CMK (cell line): Measurements from ENCODE around the gene AMT.

Experiments used
- DNase-seq: peaks from one replicate; pipeline ENCODE4 v3.0.0-alpha.2; 2010; ENCODE audit warnings: low read depth

AMT gene

DNA sequence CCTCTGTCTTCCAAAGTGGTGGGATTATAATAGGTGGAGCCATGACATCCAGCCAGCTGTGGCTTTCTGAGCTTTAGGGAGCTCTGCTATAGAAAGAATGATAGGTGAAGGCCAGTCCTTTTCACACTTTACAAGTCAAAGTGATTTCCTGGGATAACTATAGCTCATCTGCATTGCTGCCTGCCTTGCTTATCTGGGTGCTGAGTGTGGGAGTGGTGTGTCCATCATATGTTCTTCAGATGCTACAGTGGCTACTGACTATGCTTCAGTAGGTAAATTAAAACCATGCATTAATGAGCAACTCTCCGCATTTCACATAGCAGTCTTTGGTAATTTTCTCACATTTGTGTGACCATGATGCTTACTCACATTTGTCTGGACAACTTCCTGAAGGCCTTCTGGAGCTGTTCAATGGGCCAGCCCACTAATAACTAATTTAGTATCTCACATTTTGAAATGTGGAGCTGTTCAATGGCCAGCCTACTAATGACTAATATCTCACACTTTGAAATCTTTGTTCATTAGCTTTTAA, 33.9 kb downstream of the AMT start:
- DNase-seq = no peak

DNA sequence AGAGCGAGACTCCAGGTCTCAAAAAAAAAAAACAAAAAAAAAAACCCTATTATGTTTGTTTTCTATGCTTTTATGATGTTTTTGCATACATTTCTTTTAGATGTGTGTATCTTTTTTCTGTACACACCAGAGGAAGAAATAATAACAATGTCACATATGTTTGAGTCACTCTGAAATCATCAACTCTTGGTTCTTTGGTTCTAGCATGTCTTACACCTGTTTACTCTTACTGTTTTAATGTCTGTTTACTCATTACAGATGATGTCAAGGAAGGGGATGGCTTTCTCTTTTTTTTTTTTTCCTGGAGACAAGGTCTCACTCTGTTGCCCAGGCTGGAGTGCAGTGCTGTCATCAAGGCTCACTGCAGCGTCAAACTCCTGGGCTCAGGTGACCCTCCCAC, 34.6 kb downstream of the AMT start:
- no peak for DNase-seq

DNA sequence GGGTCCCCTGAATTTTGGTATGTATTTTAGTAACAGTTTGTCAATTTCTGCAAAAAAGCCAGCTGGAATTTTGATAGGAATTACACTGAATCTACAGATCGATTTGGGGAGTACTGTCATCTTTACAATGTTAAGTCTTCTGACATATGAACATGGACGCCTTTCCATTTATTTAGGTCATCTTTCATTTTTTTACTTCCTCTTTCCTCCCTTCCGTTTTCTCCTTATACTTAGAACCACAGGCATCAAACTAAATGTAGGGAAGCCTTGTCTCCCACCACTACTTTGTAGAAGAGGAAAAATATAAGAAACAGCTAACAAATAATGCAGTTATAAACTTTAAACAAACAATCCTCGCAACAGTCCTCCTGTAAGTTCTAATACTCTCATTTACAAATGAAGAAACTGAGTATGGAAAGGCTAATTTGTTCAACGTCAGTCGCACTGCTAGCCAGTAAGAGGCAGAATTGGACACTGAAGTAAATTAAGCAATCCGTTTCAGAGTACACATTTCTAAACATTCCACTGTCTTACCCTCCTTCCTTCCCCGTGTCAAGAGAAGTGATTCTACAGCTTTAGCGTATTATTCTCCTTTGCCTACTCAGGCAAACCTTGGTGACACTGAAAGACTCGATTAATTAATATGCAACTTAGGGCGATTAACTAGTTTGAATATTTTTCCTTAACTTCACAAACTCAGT, 36.1 kb downstream of the AMT start:
- DNase-seq = no peak

DNA sequence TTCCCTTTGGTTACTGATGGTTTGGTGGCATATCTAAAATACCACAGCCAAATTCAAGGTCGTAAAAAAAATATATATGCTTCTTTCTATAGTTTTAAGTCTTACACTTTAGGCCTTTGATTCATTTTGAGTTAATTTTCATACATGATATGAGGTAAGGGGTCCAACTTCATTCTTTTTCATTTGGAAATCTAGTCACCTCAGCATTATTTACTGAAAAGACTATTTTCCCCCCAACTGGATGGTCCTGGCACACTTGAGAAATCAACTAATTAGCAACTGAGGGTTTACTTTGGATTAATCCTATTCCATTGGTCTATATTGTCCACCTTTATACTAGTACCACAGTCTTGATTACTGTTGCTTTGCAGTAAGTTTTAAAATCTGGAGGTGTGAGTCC, 36.7 kb downstream of the AMT start:
- no peak for DNase-seq

DNA sequence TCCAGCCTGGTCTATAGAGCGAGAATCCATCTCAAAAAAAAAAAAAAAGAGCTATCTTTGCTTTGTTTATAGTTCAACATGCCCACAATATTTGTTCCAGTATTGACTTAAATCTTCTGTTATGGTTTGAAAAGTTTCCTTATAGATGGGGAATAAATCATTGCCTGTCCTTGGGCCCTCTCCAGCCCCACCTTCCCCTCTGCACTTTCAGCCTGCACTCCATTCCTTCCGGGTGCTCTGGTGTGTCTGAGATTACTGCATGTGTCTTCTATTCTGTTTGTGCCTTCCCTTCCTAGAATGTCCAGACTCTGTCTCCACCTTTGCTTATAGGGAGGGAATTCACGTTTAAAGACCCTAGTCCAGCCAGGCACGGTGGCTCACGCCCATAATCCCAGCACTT, 38.9 kb downstream of the AMT start:
- no peak for DNase-seq

DNA sequence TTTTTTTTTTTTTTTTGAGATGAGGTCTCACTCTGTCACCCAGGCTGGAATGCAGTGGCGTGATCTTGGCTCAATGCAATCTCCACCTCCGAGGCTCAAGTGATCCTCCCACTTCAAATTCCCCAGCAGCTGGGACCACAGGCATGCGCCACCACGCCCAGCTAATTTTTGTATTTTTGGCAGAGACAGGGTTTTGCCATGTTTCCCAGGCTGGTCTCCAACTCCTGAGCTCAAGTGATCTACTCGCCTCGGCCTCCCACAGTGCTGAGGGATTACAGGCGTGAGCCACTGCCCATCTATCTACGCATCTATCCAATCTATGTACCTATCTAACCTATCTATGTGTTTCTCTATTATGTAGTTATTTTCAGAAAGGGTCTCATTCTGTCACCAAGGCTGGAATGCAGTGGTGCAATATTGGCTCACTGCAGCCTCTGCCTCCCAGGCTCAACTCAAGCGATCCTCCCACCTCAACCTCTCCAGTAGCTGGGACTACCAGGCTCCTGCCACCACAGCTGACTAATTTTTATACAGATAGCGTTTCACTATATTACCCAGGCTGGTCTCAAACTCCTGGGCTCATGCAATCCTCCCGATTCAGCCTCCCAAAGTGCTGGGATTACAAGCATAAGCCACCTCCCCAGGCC, 43.9 kb downstream of the AMT start:
- no peak for DNase-seq

DNA sequence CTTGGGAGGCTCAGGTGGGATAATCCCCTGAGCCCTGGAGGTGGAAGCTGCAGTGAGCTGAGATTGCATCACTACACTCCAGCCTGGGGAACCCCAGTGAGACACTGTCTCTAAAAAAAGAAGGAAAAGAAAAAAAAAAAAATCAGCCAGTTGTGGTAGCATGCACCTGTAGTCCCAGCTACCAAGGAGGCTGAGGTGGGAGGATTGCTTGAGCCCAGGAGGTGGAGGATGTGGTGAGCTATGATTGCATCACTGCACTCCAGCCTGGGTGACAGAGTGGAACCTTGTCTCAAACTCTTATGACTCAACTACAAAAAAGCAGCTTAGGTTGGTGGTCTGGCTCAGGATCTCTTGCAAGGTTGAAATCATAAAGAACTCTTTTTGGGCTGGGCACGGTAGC, 44.8 kb downstream of the AMT start:
- no peak for DNase-seq

DNA sequence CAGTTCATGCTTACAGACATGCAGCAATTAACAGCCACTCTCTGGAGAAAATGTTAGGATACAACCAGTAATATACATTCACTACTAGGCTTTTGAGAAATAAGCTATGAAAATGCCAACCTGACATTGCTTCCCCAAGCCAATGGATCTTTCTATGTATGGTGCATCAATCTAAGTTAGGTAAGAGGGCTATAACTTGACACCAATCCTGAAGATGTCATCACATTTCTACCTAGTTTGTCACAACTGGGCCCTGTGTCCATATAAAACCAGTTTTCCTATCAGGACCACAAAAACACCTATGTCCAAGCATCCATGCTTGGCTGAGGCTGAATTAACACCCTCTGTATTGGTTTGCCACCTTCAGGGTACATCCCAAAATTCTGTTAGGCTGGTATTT, 50.3 kb downstream of the AMT start:
- no peak for DNase-seq

DNA sequence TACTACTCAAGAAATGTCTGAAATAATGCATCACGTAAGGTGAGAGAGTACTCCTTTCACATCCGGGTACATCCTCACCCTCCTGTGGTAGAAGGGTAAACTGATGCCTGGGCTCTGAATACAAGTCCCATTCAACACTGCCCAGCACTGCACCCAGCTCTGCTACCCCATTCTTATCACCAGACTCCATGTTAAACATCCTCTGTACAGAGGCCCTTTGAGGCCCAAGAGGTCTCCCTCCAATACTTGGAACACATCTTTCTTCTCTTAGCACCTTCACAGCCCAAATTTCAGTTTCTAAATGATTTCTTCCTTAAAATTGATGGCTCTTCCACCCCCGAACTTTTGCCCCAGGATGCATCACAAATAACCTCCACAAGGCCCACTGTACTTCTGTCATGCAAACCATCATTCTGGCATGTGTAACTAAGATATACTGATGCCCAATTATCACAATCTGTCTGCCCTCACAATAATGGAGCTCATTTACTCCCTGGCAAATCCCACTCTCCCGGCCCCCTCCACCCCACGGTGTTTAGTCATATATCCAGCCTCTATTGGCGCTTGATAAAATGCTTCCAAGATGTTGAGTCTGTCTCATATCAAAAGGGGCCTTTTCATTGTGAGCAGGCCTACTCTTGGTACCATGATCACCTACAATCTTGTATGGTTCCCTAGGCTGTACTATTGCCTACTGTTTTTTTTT, 51.5 kb downstream of the AMT start:
- DNase-seq = no peak
